ENCODE results near the gene R3HCC1L.
"Not testable (repeated sequence)": the region's sequence is repeated elsewhere in the genome, so short reads cannot be mapped to it uniquely, and the experiment has no call there.

Gene R3HCC1L

GRCh38 chr10:98141484-98142073 lies 7.1 kb downstream of the R3HCC1L start:
- Mint-ChIP-seq H3K9me3 (peaks cover 1% of the 10 kb centered on the region), H3K36me3 (peaks cover 11% of the 10 kb centered on the region), H3K27me3 (no peaks in the 10 kb centered on the region), H3K4me1 (peaks cover 35% of the 10 kb centered on the region), H3K27ac (peak overlapping the region; percentile 24), H3K4me3 (no peak overlapping the region)
- ATAC-seq (ENCODE audit: low read depth) (no peak), DNase-seq (ENCODE audit: low spot score in 2 of 2) (no peak)

GRCh38 chr10:98144985-98145384 lies 10.5 kb downstream of the R3HCC1L start:
- ATAC-seq (ENCODE audit: low read depth) = no peak
- Mint-ChIP-seq H3K36me3 (peaks cover 37% of the 10 kb centered on the region), H3K4me1 (peaks cover 36% of the 10 kb centered on the region), H3K27ac (no peak overlapping the region), H3K9me3 (peaks cover 17% of the 10 kb centered on the region), H3K4me3 (no peak overlapping the region), H3K27me3 (no peaks in the 10 kb centered on the region)
- DNase-seq (ENCODE audit: low spot score in 2 of 2) = no peak

GRCh38 chr10:98149858-98150257 lies 15.4 kb downstream of the R3HCC1L start:
- DNase-seq (ENCODE audit: low spot score in 2 of 2) (no peak), ATAC-seq (ENCODE audit: low read depth) (no peak)
- peaks cover 52% of the 10 kb centered on the region for H3K36me3 Mint-ChIP-seq
- H3K4me3 Mint-ChIP-seq = no peak overlapping the region
- H3K4me1 Mint-ChIP-seq = peaks cover 30% of the 10 kb centered on the region
- no peaks in the 10 kb centered on the region for H3K27me3 Mint-ChIP-seq
- H3K9me3 Mint-ChIP-seq = peaks cover 25% of the 10 kb centered on the region
- H3K27ac Mint-ChIP-seq = no peak overlapping the region

- Mint-ChIP-seq H3K4me3 (no peak overlapping the region), H3K27me3 (no peaks in the 10 kb centered on the region), H3K4me1 (peaks cover 29% of the 10 kb centered on the region), H3K27ac (no peak overlapping the region), H3K9me3 (peaks cover 25% of the 10 kb centered on the region), H3K36me3 (peaks cover 48% of the 10 kb centered on the region)
- DNase-seq (ENCODE audit: low spot score in 2 of 2) (no peak), ATAC-seq (ENCODE audit: low read depth) (no peak)
These were observed 16.1 kb downstream of the R3HCC1L start for GRCh38 chr10:98150544-98150943.

- H3K27me3 Mint-ChIP-seq; ATAC-seq (ENCODE audit: low read depth): not testable (repeated sequence)
- H3K9me3 Mint-ChIP-seq = peaks cover 22% of the 10 kb centered on the region
These were observed 18.3 kb downstream of the R3HCC1L start for GRCh38 chr10:98152778-98153177.

GRCh38 chr10:98153213-98153958 lies 18.9 kb downstream of the R3HCC1L start:
- ATAC-seq (ENCODE audit: low read depth); H3K27me3 Mint-ChIP-seq; H3K4me3 Mint-ChIP-seq; DNase-seq (ENCODE audit: low spot score in 2 of 2); H3K27ac Mint-ChIP-seq: not testable (repeated sequence)
- H3K4me1 Mint-ChIP-seq = peaks cover 28% of the 10 kb centered on the region
- H3K36me3 Mint-ChIP-seq = peaks cover 43% of the 10 kb centered on the region
- H3K9me3 Mint-ChIP-seq = peaks cover 22% of the 10 kb centered on the region

More at GRCh38 chr10:98152778-98153177, 18.3 kb downstream of the R3HCC1L start:
- H3K4me3 Mint-ChIP-seq; DNase-seq (ENCODE audit: low spot score in 2 of 2); H3K27ac Mint-ChIP-seq: not testable (repeated sequence)
- peaks cover 28% of the 10 kb centered on the region for H3K4me1 Mint-ChIP-seq
- peaks cover 43% of the 10 kb centered on the region for H3K36me3 Mint-ChIP-seq

GRCh38 chr10:98154076-98154475 lies 19.6 kb downstream of the R3HCC1L start:
- Mint-ChIP-seq H3K27me3 (no peaks in the 10 kb centered on the region), H3K27ac (no peak overlapping the region), H3K4me1 (peaks cover 26% of the 10 kb centered on the region), H3K36me3 (peaks cover 38% of the 10 kb centered on the region), H3K9me3 (peaks cover 16% of the 10 kb centered on the region), H3K4me3 (no peak overlapping the region)
- DNase-seq (ENCODE audit: low spot score in 2 of 2) (no peak), ATAC-seq (ENCODE audit: low read depth) (no peak)

GRCh38 chr10:98158576-98158975 lies 24.1 kb downstream of the R3HCC1L start:
- Mint-ChIP-seq H3K36me3 (peaks cover 19% of the 10 kb centered on the region), H3K27me3 (no peaks in the 10 kb centered on the region), H3K9me3 (no peaks in the 10 kb centered on the region), H3K27ac (no peak overlapping the region), H3K4me3 (no peak overlapping the region), H3K4me1 (peaks cover 20% of the 10 kb centered on the region)
- no peak for DNase-seq (ENCODE audit: low spot score in 2 of 2)
- no peak for ATAC-seq (ENCODE audit: low read depth)

- Mint-ChIP-seq H3K4me3 (no peak overlapping the region), H3K27ac (no peak overlapping the region), H3K27me3 (no peaks in the 10 kb centered on the region), H3K4me1 (peaks cover 20% of the 10 kb centered on the region), H3K9me3 (no peaks in the 10 kb centered on the region), H3K36me3 (peaks cover 22% of the 10 kb centered on the region)
- ATAC-seq (ENCODE audit: low read depth) = no peak
- DNase-seq (ENCODE audit: low spot score in 2 of 2) = no peak
These were observed 29.5 kb downstream of the R3HCC1L start for GRCh38 chr10:98163941-98164340.

GRCh38 chr10:98167191-98167590 lies 32.7 kb downstream of the R3HCC1L start:
- no peaks in the 10 kb centered on the region for H3K27me3 Mint-ChIP-seq
- H3K36me3 Mint-ChIP-seq = peaks cover 27% of the 10 kb centered on the region
- H3K4me1 Mint-ChIP-seq = peaks cover 26% of the 10 kb centered on the region
- no peaks in the 10 kb centered on the region for H3K9me3 Mint-ChIP-seq
- H3K4me3 Mint-ChIP-seq = no peak overlapping the region
- H3K27ac Mint-ChIP-seq = no peak overlapping the region
- ATAC-seq (ENCODE audit: low read depth) = no peak
- no peak for DNase-seq (ENCODE audit: low spot score in 2 of 2)

GRCh38 chr10:98168147-98168546 lies 33.7 kb downstream of the R3HCC1L start:
- H3K27ac Mint-ChIP-seq = peak overlapping the region; percentile 38
- H3K27me3 Mint-ChIP-seq = no peaks in the 10 kb centered on the region
- peak overlapping the region; percentile 59 for H3K4me3 Mint-ChIP-seq
- H3K4me1 Mint-ChIP-seq = peaks cover 26% of the 10 kb centered on the region
- H3K36me3 Mint-ChIP-seq = peaks cover 29% of the 10 kb centered on the region
- no peaks in the 10 kb centered on the region for H3K9me3 Mint-ChIP-seq
- peak; percentile 84 for ATAC-seq (ENCODE audit: low read depth)
- DNase-seq (ENCODE audit: low spot score in 2 of 2) = no peak

- no peak for DNase-seq (ENCODE audit: low spot score in 2 of 2)
- H3K27ac Mint-ChIP-seq = no peak overlapping the region
- no peaks in the 10 kb centered on the region for H3K9me3 Mint-ChIP-seq
- H3K27me3 Mint-ChIP-seq = no peaks in the 10 kb centered on the region
- peak overlapping the region; percentile 50 for H3K4me3 Mint-ChIP-seq
- peaks cover 26% of the 10 kb centered on the region for H3K4me1 Mint-ChIP-seq
- ATAC-seq (ENCODE audit: low read depth) = peak; percentile 60
- H3K36me3 Mint-ChIP-seq = peaks cover 31% of the 10 kb centered on the region
These were observed 34.3 kb downstream of the R3HCC1L start for GRCh38 chr10:98168766-98169165.

GRCh38 chr10:98169379-98169778 lies 34.9 kb downstream of the R3HCC1L start:
- H3K27ac Mint-ChIP-seq = no peak overlapping the region
- H3K27me3 Mint-ChIP-seq = no peaks in the 10 kb centered on the region
- H3K36me3 Mint-ChIP-seq = peaks cover 30% of the 10 kb centered on the region

GRCh38 chr10:98170249-98171117 lies 36.0 kb downstream of the R3HCC1L start:
- H3K4me1 Mint-ChIP-seq = peaks cover 24% of the 10 kb centered on the region
- H3K27ac Mint-ChIP-seq = peak overlapping the region; percentile 12
- peak; percentile 5 to 14 for DNase-seq (ENCODE audit: low spot score in 2 of 2)
- no peak overlapping the region for H3K4me3 Mint-ChIP-seq
- H3K27me3 Mint-ChIP-seq = no peaks in the 10 kb centered on the region
- H3K36me3 Mint-ChIP-seq = peaks cover 27% of the 10 kb centered on the region
- ATAC-seq (ENCODE audit: low read depth) = peak; percentile 37
- H3K9me3 Mint-ChIP-seq = no peaks in the 10 kb centered on the region

More at GRCh38 chr10:98169379-98169778, 34.9 kb downstream of the R3HCC1L start:
- DNase-seq (ENCODE audit: low spot score in 2 of 2) (no peak), ATAC-seq (ENCODE audit: low read depth) (no peak)
- Mint-ChIP-seq H3K4me3 (no peak overlapping the region), H3K4me1 (peaks cover 26% of the 10 kb centered on the region), H3K9me3 (no peaks in the 10 kb centered on the region)

All from memory B cell (primary cell).